ENCODE results near the gene RPL22.
A peak's percentile ranks its signal among the peaks of the same experiment; 100 is the strongest.

Gene RPL22

GRCh38 chr1:6245086-6245868 is 45.9 kb upstream of the RPL22 start:
- H3K27me3 Mint-ChIP-seq (ENCODE audit: low read depth): peaks cover 82% of the 10 kb centered on the region
- no peaks in the 10 kb centered on the region for H3K36me3 Mint-ChIP-seq (ENCODE audit: low read depth)
- no peak overlapping the region for H3K27ac Mint-ChIP-seq
- TF ChIP-seq, protein P1, sequence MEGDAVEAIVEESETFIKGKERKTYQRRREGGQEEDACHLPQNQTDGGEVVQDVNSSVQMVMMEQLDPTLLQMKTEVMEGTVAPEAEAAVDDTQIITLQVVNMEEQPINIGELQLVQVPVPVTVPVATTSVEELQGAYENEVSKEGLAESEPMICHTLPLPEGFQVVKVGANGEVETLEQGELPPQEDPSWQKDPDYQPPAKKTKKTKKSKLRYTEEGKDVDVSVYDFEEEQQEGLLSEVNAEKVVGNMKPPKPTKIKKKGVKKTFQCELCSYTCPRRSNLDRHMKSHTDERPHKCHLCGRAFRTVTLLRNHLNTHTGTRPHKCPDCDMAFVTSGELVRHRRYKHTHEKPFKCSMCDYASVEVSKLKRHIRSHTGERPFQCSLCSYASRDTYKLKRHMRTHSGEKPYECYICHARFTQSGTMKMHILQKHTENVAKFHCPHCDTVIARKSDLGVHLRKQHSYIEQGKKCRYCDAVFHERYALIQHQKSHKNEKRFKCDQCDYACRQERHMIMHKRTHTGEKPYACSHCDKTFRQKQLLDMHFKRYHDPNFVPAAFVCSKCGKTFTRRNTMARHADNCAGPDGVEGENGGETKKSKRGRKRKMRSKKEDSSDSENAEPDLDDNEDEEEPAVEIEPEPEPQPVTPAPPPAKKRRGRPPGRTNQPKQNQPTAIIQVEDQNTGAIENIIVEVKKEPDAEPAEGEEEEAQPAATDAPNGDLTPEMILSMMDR (IDR thresholded peaks at IDR 0.05; ENCODE audit: unreplicated experiment in 3 of 3): peak; percentile 78 to 86 (median 86)
- no peaks in the 10 kb centered on the region for H3K9me3 Mint-ChIP-seq
- H3K4me3 Mint-ChIP-seq: no peak overlapping the region
- H3K4me1 Mint-ChIP-seq: peaks cover 11% of the 10 kb centered on the region

- peaks cover 11% of the 10 kb centered on the region for H3K4me1 Mint-ChIP-seq
These were observed 45.1 kb upstream of the RPL22 start for GRCh38 chr1:6244401-6245049.

DNA sequence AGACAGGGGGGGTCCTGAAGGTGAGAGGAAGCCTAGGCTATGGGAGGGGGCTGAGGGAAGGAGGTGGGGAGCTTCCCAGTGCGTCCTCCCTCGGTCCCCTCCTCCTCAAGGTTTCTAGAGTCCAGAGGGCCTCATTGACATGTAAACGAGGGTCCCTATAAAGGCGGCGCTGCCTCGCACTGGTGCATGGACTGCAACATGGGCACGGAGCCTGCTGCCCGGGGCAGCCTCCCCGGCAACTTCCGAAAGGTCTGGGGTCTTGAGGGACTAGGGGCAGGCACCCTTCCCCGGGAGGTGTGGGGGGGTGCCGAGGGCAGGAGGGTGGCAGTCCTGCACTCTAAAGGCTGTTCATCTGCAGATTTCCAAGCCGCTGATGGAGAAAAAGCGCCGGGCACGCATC is 44.6 kb upstream of the RPL22 start, which contains the start of gene HES3:
Gene HES3 (plus strand): TSS at position 187 of the 400 bp plus-strand sequence. CDS start 187 bp downstream, at position 374.
- H3K27ac Mint-ChIP-seq: no peak within 1 kb of the TSS
- TF ChIP-seq, protein P1 (IDR thresholded peaks at IDR 0.05; ENCODE audit: unreplicated experiment in 3 of 3): no peak
- H3K36me3 Mint-ChIP-seq (ENCODE audit: low read depth): no peaks in the 10 kb centered on the region
- H3K27me3 Mint-ChIP-seq (ENCODE audit: low read depth): peaks cover 90% of the 10 kb centered on the region
- no peak within 1 kb of the TSS for H3K4me3 Mint-ChIP-seq
- H3K9me3 Mint-ChIP-seq: no peaks in the 10 kb centered on the region
- peaks cover 11% of the 10 kb centered on the region for H3K4me1 Mint-ChIP-seq

More at GRCh38 chr1:6244401-6245049, 45.1 kb upstream of the RPL22 start:
- TF ChIP-seq, protein P1 (IDR thresholded peaks at IDR 0.05; ENCODE audit: unreplicated experiment in 3 of 3): no peak
- Mint-ChIP-seq H3K4me3 (no peak overlapping the region), H3K36me3 (ENCODE audit: low read depth) (no peaks in the 10 kb centered on the region), H3K27ac (no peak overlapping the region), H3K9me3 (no peaks in the 10 kb centered on the region), H3K27me3 (ENCODE audit: low read depth) (peaks cover 85% of the 10 kb centered on the region)

DNA sequence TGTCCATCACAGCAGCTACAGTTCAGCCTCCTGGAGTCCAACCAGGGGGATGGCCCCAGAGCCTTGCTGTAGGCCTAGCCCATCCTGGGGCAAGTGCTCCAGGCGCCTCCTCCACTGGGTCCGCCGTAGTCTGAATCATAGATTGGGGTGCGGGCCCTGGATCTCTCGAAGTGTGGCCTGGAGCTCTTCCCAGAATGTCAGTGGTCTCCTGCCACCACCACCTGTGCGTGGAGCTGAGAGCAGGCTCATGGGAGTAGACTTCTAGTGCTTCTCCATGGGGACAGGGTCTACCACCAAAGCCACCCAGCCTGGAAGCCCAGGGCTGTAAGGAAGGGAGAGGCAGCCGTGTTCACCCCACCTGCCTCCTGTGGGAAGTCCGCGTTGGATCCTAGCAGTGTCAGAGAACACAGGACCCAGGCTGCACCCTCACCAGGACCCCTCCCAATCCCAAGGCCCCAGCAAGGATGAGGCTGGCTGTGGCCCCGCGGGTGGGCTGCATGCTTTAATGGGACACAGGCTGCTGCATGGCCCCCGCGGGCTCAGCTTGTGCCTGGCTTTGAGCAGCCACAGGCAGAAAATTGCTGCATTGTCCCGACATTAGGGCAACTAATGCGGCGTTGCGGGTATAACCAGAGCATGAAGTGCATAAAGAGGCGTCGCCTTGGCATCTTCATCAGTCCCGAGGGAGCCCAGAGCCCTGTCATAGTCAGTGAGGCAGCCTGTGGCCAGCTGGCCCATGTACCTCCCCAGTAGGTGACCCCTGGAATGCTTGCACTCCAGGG is 43.8 kb upstream of the RPL22 start:
- Mint-ChIP-seq H3K9me3 (no peaks in the 10 kb centered on the region), H3K4me1 (peaks cover 11% of the 10 kb centered on the region), H3K27me3 (ENCODE audit: low read depth) (peaks cover 90% of the 10 kb centered on the region), H3K27ac (no peak overlapping the region), H3K36me3 (ENCODE audit: low read depth) (no peaks in the 10 kb centered on the region), H3K4me3 (no peak overlapping the region)
- TF ChIP-seq, protein P1 (IDR thresholded peaks at IDR 0.05; ENCODE audit: unreplicated experiment in 3 of 3): no peak

DNA sequence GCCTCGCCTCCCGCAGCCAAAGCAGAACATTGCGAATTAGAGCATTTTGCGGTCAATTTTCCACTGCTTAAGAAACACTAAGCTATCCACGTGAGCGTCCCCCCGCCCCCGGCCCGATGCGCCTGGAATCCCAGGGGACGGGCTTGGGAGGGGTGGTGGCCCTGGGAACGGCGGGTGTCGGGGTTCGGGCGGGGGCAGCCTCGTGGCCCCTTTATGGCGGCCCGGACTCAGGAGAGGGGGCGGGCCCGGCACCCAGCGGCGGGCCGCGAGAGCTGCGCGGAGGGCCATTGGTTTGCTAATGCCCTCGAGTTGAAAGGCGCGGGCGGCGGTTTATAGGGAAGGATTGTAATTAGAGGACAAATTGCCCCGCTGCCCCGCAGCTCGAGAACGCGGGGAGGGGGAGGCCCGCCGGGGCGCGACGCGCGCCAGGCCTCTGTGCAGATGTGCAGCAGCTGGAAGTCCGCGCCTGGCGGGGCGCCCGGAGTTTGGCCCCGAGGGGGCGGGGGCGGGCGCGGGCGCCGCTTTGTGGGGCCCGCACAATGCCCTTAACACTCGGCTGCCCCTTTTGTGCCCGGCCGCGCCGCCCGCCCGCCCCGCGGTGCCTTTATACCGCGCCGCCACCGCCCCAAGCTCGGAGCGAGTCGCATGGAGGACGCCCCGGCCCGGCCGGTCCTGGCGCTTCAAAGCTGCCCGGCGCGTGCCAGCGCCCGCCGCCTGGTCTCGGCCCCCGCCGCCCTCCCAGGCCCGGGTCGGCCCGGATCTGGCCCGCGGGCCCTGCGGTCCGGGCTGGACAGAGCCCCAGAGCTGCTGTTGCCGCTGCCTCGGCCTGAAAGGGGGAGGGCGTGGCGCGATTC is 42.7 kb upstream of the RPL22 start:
- TF ChIP-seq, protein P1 (IDR thresholded peaks at IDR 0.05; ENCODE audit: unreplicated experiment in 3 of 3): no peak
- Mint-ChIP-seq H3K27ac (no peak overlapping the region), H3K27me3 (ENCODE audit: low read depth) (peaks cover 90% of the 10 kb centered on the region), H3K36me3 (ENCODE audit: low read depth) (no peaks in the 10 kb centered on the region), H3K4me1 (peaks cover 8% of the 10 kb centered on the region), H3K4me3 (peak overlapping the region in 1 of 3 experiments; percentile 55), H3K9me3 (no peaks in the 10 kb centered on the region)

Data from nephron (organoid).